Small intestine (tissue), 7 donors: ENCODE measurements around the gene NDUFB10. TPM values are rescaled to one million over a fixed set of nuclear protein-coding genes. Genes with fewer than 3 reads are reported as not detected.

ENCODE experiments used
- DNase-seq, 2 donors: peaks; one replicate each; pipeline versions ENCODE4 v3.0.0 to v3.0.0-alpha.2; 2013
- FAIRE-seq: peaks from 2 replicates; lab custom pipeline; 2012; peaks lifted over from hg19 to GRCh38; lab: Jason Lieb, UNC
- H3K27ac ChIP-seq, 3 donors: one replicate each; pipeline ENCODE4 v1.5.1; 2013; ENCODE audit warnings: low read length in 2 of 3, mild to moderate bottlenecking in 2 of 3, control low read depth in 1 of 3, inconsistent platforms in 1 of 3, low read depth in 1 of 3, moderate library complexity in 1 of 3
- H3K27me3 ChIP-seq, 3 donors: one replicate each; pipeline ENCODE4 v1.6.1; 2013; ENCODE audit warnings: low read length in 3 of 3, inconsistent platforms in 1 of 3; ENCODE audit not compliant: control insufficient read depth in 3 of 3, insufficient read depth in 3 of 3
- H3K36me3 ChIP-seq, 3 donors: one replicate each; pipeline ENCODE4 v1.6.1; 2013; ENCODE audit warnings: low read length in 3 of 3, inconsistent platforms in 1 of 3, low read depth in 1 of 3, mild to moderate bottlenecking in 1 of 3, moderate library complexity in 1 of 3; ENCODE audit not compliant: control insufficient read depth in 3 of 3, insufficient read depth in 2 of 3
- H3K4me1 ChIP-seq, 3 donors: one replicate each; pipeline ENCODE4 v1.6.1; 2013; ENCODE audit warnings: low read length in 2 of 3, inconsistent platforms in 1 of 3, low read depth in 1 of 3, mild to moderate bottlenecking in 1 of 3, moderate library complexity in 1 of 3; ENCODE audit not compliant: control insufficient read depth in 3 of 3, insufficient read depth in 2 of 3
- H3K4me3 ChIP-seq, 3 donors: one replicate each; pipeline ENCODE4 v1.5.1; 2013; ENCODE audit warnings: low read length in 3 of 3, control low read depth in 1 of 3, inconsistent platforms in 1 of 3, low read depth in 1 of 3, mild to moderate bottlenecking in 1 of 3, moderate library complexity in 1 of 3
- H3K9me3 ChIP-seq, 2 donors: one replicate each; pipeline ENCODE4 v1.6.1; 2013; ENCODE audit warnings: low read depth in 1 of 2, low read length in 1 of 2; ENCODE audit not compliant: control insufficient read depth in 2 of 2, insufficient read depth in 1 of 2
- WGBS, 3 donors: extraction: QIAGEN DNeasy Blood & Tissue Kit; methylation state at CpG; one replicate each; pipeline ENCODE4 v1.1.7; 2013; 5-methylcytosine and 5-hydroxymethylcytosine counted together
- polyA plus RNA-seq, 4 donors: library from polyadenylated mRNA; stranded (reverse) in 3 of 4; unstranded in 1 of 4; fragments of 200-250 nt in 3 of 4; fragments of 120-200 nt in 1 of 4; gene quantifications; one replicate each; pipeline versions ENCODE4 v1.2.1 to v1.2.3, GENCODE V29; 2013
- donor health status: healthy with polysubstance abuse.
- donor health status: control.
- donor health status: control.
- donor health status: Bipolar disorder and iron deficiency.
- donor health status: healthy.

The NDUFB10 gene
- polyA plus RNA-seq, 4 donors: 132 to 544 (median 376) TPM

GRCh38 chr16:1914988-1915387 is 44.4 kb upstream of the NDUFB10 start:
- WGBS, 3 donors: 52 to 60% (median 57%) methylated on average over 6 to 8 of the region's 8 CpGs
- H3K27me3 ChIP-seq: peaks cover 11 to 51% (median 20%) of the 10 kb centered on the region in 3 donors
- FAIRE-seq (no peak), DNase-seq (no peak)
- H3K36me3 ChIP-seq: no peaks in the 10 kb centered on the region
- no peak overlapping the region for H3K4me3 ChIP-seq
- peaks cover 0 to 3% of the 10 kb centered on the region in 2 donors for H3K9me3 ChIP-seq
- H3K4me1 ChIP-seq: peaks cover 1 to 24% (median 3%) of the 10 kb centered on the region in 3 donors
- no peak overlapping the region for H3K27ac ChIP-seq

GRCh38 chr16:1915732-1916639 is 43.4 kb upstream of the NDUFB10 start:
- 68 to 76% (median 72%) methylated on average over 24 to 25 of the region's 25 CpGs for WGBS, 3 donors
- no peaks in the 10 kb centered on the region for H3K36me3 ChIP-seq
- H3K4me1 ChIP-seq: peaks cover 1 to 21% (median 3%) of the 10 kb centered on the region in 3 donors
- H3K9me3 ChIP-seq: peaks cover 0 to 3% of the 10 kb centered on the region in 2 donors
- FAIRE-seq: no peak
- no peak overlapping the region for H3K4me3 ChIP-seq
- no peak for DNase-seq
- peaks cover 11 to 61% (median 28%) of the 10 kb centered on the region in 3 donors for H3K27me3 ChIP-seq
- no peak overlapping the region for H3K27ac ChIP-seq

- 14 to 34% (median 29%) methylated on average over 4 to 5 of the region's 5 CpGs for WGBS, 3 donors
- no peak for DNase-seq
- Histone ChIP-seq H3K4me3 (no peak overlapping the region), H3K27ac (no peak overlapping the region), H3K36me3 (no peaks in the 10 kb centered on the region), H3K4me1 (peaks cover 1 to 21% (median 3%) of the 10 kb centered on the region in 3 donors), H3K9me3 (peaks cover 0 to 3% of the 10 kb centered on the region in 2 donors), H3K27me3 (peaks cover 11 to 67% (median 28%) of the 10 kb centered on the region in 3 donors)
- FAIRE-seq: no peak
These were observed 42.7 kb upstream of the NDUFB10 start for GRCh38 chr16:1916640-1916990.

GRCh38 chr16:1917056-1917664 is 42.2 kb upstream of the NDUFB10 start:
- WGBS, 3 donors: 5 to 12% (median 6%) methylated on average over 21 to 22 of the region's 22 CpGs
- H3K27me3 ChIP-seq: peaks cover 11 to 71% (median 29%) of the 10 kb centered on the region in 3 donors

GRCh38 chr16:1917665-1918350 is 41.5 kb upstream of the NDUFB10 start:
- DNase-seq (peak in 1 of 2 donors; percentile 31), FAIRE-seq (no peak)
- peaks cover 1 to 18% (median 3%) of the 10 kb centered on the region in 3 donors for H3K4me1 ChIP-seq
- H3K4me3 ChIP-seq: no peak overlapping the region
- no peaks in the 10 kb centered on the region for H3K36me3 ChIP-seq
- no peak overlapping the region for H3K27ac ChIP-seq
- peaks cover 0 to 3% of the 10 kb centered on the region in 2 donors for H3K9me3 ChIP-seq
- 1 to 5% (median 3%) methylated on average over 25 to 81 of the region's 81 CpGs for WGBS, 3 donors
- H3K27me3 ChIP-seq: peaks cover 11 to 77% (median 31%) of the 10 kb centered on the region in 3 donors

More at GRCh38 chr16:1917056-1917664, 42.2 kb upstream of the NDUFB10 start:
- DNase-seq (no peak), FAIRE-seq (no peak)
- Histone ChIP-seq H3K9me3 (peaks cover 0 to 3% of the 10 kb centered on the region in 2 donors), H3K27ac (no peak overlapping the region), H3K4me3 (no peak overlapping the region), H3K36me3 (no peaks in the 10 kb centered on the region), H3K4me1 (peaks cover 1 to 21% (median 3%) of the 10 kb centered on the region in 3 donors)

GRCh38 chr16:1918351-1919326 is 40.7 kb upstream of the NDUFB10 start, which contains the start of gene HS3ST6:
Gene HS3ST6, minus strand, starts transcription at chr16:1918415. Its CDS starts 92 bp downstream, at chr16:1918323.
- DNase-seq (no peak), FAIRE-seq (no peak)
- Histone ChIP-seq H3K36me3 (no peaks in the 10 kb centered on the region), H3K27ac (no peak within 1 kb of the TSS), H3K4me1 (peaks cover 0 to 19% (median 2%) of the 10 kb centered on the region in 3 donors), H3K9me3 (peaks cover 0 to 3% of the 10 kb centered on the region in 2 donors), H3K4me3 (no peak within 1 kb of the TSS), H3K27me3 (peaks cover 11 to 85% (median 35%) of the 10 kb centered on the region in 3 donors)
- 4 to 9% (median 5%) methylated on average over 35 to 71 of the region's 71 CpGs for WGBS, 3 donors

- H3K36me3 ChIP-seq: no peaks in the 10 kb centered on the region
- DNase-seq: no peak
- peaks cover 11 to 85% (median 37%) of the 10 kb centered on the region in 3 donors for H3K27me3 ChIP-seq
- H3K4me1 ChIP-seq: peaks cover 0 to 15% (median 0%) of the 10 kb centered on the region in 3 donors
- H3K9me3 ChIP-seq: peaks cover 0 to 3% of the 10 kb centered on the region in 2 donors
- 20 to 34% (median 26%) methylated on average over 22 to 30 of the region's 30 CpGs for WGBS, 3 donors
- H3K4me3 ChIP-seq: no peak overlapping the region
- H3K27ac ChIP-seq: no peak overlapping the region
- FAIRE-seq: no peak
These were observed 39.9 kb upstream of the NDUFB10 start for GRCh38 chr16:1919327-1919998.
